Spinal cord (tissue), 10 donors: ENCODE measurements around the gene TMEM203. TPM values are rescaled to one million over a fixed set of nuclear protein-coding genes. Genes with fewer than 3 reads are reported as not detected.

Experiments used
- DNase-seq, 6 donors: peaks; one replicate each; pipeline versions ENCODE4 v3.0.0 to v3.0.0-alpha.2; 2013 to 2015; ENCODE audit warnings: low spot score in 6 of 6, low read depth in 4 of 6
- H3K27ac ChIP-seq: one replicate; pipeline ENCODE4 v1.5.1; 2013; ENCODE audit warnings: low read depth, low read length, control low read depth
- H3K27me3 ChIP-seq: one replicate; pipeline ENCODE4 v1.6.1; 2013; ENCODE audit warnings: low read length; ENCODE audit not compliant: control insufficient read depth, insufficient read depth
- H3K36me3 ChIP-seq: one replicate; pipeline ENCODE4 v1.6.1; 2013; ENCODE audit warnings: low read length; ENCODE audit not compliant: control insufficient read depth, insufficient read depth
- H3K4me1 ChIP-seq: one replicate; pipeline ENCODE4 v1.6.1; 2013; ENCODE audit warnings: low read length; ENCODE audit not compliant: control insufficient read depth, insufficient read depth
- H3K4me3 ChIP-seq: one replicate; pipeline ENCODE4 v1.5.1; 2013; ENCODE audit warnings: low read depth, low read length, control low read depth
- H3K9me3 ChIP-seq: one replicate; pipeline ENCODE4 v1.6.1; 2013; ENCODE audit warnings: low read length; ENCODE audit not compliant: control insufficient read depth, insufficient read depth
- WGBS: methylation state at CpG from one replicate; pipeline ENCODE4 v1.1.5; 2013; ENCODE audit warnings: missing lambda C conversion rate; ENCODE audit not compliant: insufficient coverage; 5-methylcytosine and 5-hydroxymethylcytosine counted together
- polyA plus RNA-seq, 2 donors: library from polyadenylated mRNA; unstranded; fragments of 120-200 nt; gene quantifications; one replicate each; pipeline ENCODE4 v1.2.1, GENCODE V29; 2013; ENCODE audit not compliant: insufficient read length in 2 of 2
- total RNA-seq, 2 donors: library from RNA; depleted of rRNA in 1 of 2; stranded (reverse); fragments of 120-200 nt in 1 of 2; fragments of >200 nt in 1 of 2; gene quantifications; one replicate each; pipeline versions ENCODE4 v1.2.3 to v1.2.4, GENCODE V29; 2013 to 2014
- donor health status: healthy.

TMEM203 gene
- total and polyA plus RNA-seq, 4 donors = 28.5 to 50.7 (median 41.4) TPM

DNA sequence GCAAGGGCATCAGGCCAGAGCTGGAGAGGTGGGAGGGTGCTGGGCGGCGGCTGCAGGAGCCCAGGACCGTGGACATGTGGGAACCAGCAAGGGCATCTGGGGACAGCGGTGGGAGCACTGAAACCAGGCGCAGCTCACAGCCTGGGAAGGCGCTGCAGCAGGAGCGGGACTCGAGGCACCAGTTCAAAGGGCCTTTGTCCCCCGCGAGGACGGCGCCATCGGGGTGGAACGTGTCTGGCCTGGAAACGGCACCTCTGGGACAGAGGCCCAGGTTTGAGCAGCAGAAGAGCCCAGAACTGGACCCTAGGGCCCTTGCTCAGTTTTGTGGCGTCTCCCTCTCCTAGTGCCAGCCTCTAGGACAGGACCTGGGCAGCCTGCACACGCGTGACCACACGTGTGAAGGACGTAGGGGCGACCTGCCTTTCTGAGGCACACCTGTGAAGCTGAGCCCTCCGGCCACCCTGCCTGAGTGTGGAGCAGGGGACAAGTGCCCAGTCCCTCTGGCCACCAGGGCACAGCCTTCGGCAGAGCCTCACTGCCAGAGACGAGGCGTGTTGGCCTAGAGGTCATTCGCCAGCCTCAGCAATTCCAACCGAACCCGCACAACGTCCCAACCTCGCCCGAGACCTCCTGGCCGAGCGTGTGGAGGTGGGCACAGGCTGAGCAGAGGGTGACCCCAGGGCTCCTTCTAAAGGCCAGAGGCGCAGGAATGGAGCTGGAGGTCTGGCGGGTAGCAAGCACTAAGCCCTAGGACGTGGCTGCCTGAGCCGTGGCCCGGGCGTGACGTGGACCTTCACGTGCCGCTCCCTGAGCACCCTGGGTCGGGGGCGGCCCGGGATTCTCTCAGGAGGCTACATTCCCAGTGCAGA is 31.4 kb downstream of the TMEM203 start:
- Histone ChIP-seq H3K9me3 (no peaks in the 10 kb centered on the region), H3K36me3 (peaks cover 50% of the 10 kb centered on the region), H3K27me3 (peaks cover 8% of the 10 kb centered on the region), H3K27ac (no peak overlapping the region), H3K4me3 (no peak overlapping the region), H3K4me1 (peaks cover 13% of the 10 kb centered on the region)
- 80% methylated on average over 45 of the region's 45 CpGs for WGBS
- DNase-seq = no peak

DNA sequence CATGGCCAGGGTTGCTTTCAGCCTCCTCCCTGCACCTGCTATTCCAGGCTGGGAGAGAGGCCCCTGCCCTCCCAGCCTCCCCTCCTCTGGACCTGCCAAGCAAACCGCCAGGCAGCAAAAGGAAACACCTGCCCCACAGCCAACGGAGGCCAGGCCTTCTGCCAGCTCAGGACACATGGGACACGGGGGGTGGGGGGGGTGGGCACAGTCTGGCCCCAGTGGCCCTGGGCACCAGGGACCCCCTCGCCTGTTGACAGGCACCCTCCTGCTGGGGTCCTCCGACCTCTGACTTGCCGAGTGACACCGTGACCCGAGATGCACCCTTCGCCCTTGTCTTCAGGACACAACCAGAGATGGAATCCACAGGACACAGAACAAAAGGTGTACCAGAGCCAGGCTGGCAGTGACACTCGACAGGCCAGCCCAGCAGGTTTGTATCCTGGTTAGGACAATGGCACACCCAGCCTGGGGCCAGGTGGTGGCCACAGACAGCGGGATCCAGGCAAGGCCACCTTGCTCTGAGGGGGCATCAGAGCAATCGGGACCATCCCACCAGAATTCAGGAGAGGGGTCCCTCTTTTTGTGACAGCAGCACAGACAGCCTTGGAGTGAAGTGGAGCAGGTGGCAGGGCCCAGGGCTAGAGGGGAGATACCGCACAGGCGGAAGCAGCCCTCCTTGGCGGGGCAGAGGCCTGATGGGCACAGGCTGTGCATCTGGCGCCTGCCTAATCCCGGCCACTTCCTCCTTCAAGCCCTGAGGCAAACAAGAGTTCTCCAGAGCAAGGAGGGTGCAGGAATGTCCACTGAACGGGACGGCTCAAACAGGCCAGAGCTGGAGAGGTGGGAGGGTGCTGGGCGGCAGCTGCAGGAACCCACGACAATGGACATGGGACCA is 32.3 kb downstream of the TMEM203 start:
- no peak overlapping the region for H3K4me3 ChIP-seq
- WGBS = 83% methylated on average over 20 of the region's 21 CpGs
- H3K27me3 ChIP-seq = peaks cover 12% of the 10 kb centered on the region
- DNase-seq = no peak
- no peak overlapping the region for H3K27ac ChIP-seq
- no peaks in the 10 kb centered on the region for H3K9me3 ChIP-seq
- peaks cover 15% of the 10 kb centered on the region for H3K4me1 ChIP-seq
- H3K36me3 ChIP-seq = peaks cover 41% of the 10 kb centered on the region

DNA sequence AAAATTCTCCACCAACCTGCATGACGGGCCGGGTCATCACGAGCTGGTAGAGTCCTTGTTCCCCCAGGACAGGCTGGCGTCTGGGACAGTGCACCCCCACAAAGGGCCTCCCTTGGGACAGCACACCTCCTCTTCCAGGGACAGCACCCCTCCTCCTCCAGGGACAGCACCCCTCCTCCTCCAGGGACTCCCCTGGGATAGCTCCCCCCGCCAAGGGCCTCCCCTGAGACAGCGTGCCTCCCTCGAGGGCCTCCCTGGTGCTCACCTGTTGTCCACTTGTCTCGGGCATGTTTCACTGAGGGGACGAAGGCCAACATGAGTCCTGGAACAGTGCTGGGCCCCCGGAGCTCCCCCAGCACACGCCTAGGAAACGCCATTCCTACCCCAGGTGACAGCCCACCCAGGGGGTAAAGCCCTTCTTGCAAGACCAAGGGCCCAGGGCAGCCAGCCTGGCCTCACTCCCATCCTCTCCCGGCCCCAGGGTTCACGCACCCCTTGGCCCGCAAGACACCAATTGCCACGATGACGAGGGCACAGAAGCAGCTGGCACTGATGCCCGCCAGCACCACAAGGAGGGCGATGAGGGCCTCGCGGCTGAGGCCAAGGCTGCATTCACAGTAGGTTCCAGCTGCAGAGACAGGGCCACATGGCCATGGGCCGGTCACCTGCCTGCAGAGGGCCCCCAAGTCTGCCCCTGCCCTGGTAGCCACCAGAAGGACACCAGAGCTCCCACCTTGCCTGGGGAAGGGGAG is 34.1 kb downstream of the TMEM203 start:
- Histone ChIP-seq H3K27ac (no peak overlapping the region), H3K4me3 (no peak overlapping the region), H3K27me3 (peaks cover 22% of the 10 kb centered on the region), H3K4me1 (peaks cover 27% of the 10 kb centered on the region), H3K36me3 (peaks cover 28% of the 10 kb centered on the region), H3K9me3 (no peaks in the 10 kb centered on the region)
- WGBS = 84% methylated on average over 22 of the region's 22 CpGs
- DNase-seq = no peak

DNA sequence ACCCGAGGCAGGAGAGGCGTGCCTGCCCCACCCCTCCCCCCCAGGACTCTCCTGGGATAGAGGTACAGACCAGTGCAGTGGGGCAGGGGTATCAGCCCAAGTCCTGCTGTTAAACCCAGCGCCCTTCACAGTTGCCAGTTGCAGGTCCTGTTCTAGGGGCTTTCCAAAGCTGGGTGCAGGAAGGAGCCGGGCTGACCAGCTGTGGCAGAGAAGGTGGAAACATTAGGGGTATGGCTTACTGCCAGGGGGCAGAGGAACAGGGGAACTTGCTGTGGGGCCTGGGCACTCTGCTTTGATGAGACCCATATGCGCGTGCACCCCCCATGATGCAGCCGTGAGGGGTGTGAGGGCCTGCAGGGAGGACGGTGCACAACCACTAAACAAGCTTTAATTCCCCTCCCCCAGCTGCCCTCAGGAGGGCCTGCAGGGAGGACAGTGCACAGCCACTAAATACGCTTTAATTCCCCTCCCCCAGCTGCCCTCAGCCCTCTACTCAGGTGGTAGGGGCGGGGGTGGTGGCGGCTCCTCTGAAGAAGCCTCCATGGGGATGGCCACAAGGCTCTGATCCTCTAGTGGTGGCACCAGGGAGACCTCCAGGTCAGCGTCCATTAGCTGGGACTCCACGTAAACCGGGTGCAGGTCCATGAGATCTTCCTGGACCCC is 34.8 kb downstream of the TMEM203 start:
- Histone ChIP-seq H3K4me3 (no peak overlapping the region), H3K4me1 (peaks cover 29% of the 10 kb centered on the region), H3K27me3 (peaks cover 27% of the 10 kb centered on the region), H3K27ac (no peak overlapping the region), H3K9me3 (no peaks in the 10 kb centered on the region), H3K36me3 (peaks cover 29% of the 10 kb centered on the region)
- no peak for DNase-seq
- WGBS = 51% methylated on average over 7 of the region's 14 CpGs

DNA sequence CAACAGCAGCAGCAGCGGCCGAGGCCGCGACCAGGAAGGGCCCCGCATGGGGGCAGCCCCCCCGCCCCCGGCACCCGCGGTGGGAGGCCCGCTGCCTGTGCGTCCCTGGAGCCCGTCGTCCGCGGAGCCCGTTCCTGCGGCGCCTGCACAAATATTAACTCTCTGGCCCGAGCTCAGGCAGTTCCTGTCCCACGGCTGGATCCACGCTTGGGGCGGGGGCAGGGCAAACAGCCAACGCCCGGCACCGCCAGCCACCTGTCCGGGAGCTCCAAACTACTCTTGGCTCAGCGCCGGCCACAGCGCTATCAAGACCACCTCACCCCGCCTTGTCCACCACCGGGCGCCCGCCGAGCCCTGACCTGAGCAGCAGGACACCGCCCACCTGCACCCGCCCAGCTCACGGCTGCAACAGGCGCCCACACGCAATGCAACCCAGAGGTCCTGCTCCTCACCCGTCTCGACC is 35.5 kb downstream of the TMEM203 start, which contains the start of gene LRRC26:
TSS of gene LRRC26 (minus strand) at position 156 of the 463 bp plus-strand sequence. CDS start at position 48, 108 bp downstream.
- peaks cover 25% of the 10 kb centered on the region for H3K4me1 ChIP-seq
- peaks cover 29% of the 10 kb centered on the region for H3K36me3 ChIP-seq
- 7% methylated on average over 40 of the region's 41 CpGs for WGBS
- H3K4me3 ChIP-seq = no peak within 1 kb of the TSS
- peaks cover 31% of the 10 kb centered on the region for H3K27me3 ChIP-seq
- H3K27ac ChIP-seq = no peak within 1 kb of the TSS
- H3K9me3 ChIP-seq = no peaks in the 10 kb centered on the region
- no peak for DNase-seq

DNA sequence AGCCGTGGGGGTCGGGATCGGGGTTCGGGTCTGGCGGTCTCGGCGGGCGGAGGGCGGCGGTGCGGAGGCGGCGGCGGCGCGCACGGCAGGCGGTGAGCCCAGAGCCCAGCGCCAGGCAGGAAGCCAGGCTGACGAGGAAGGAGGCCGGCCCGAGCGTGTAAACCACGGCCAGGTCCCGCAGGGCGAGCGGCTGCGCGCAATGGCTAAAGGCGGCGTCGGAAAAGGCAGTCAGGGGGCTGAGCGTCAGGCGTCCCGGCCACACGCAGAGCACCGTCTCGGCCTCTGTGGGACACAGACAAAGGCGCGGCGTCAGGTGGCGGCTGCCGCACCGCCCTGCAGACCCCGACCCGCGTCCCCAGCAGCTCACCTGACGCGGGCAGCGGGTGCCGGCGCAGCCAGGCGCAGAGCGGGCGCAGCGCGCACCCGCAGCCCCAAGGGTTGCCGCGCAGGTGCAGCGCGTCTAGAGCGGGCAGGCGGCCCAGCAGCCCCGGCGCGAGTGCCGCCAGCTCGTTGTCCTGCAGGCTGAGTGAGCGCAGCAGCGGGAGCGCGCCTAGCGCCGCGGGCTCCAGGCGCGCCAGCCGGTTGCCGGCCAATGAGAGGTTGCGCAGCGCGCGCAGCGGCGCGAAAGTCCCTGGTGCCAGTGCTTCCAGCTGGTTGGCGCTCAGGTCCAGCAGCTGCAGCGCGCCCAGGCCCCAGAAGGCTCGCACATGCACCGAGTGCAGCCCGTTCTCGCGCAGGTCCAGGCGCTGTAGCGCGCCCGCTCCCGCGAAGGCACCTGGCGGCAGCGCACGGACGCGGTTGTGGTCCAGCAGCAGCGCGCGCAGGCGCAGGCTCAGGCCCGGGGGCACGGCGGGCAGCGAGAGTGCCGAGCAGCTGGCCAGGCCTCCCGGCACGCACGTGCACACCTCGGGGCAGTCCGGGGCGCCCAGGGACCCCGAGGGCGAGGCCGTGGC is 36.3 kb downstream of the TMEM203 start:
- Histone ChIP-seq H3K4me3 (no peak overlapping the region), H3K4me1 (peaks cover 25% of the 10 kb centered on the region), H3K27ac (no peak overlapping the region), H3K27me3 (peaks cover 39% of the 10 kb centered on the region), H3K9me3 (no peaks in the 10 kb centered on the region), H3K36me3 (peaks cover 31% of the 10 kb centered on the region)
- WGBS = under 1% methylated on average over 124 of the region's 124 CpGs
- peak in 4 of 6 donors; percentile 48 to 93 (median 72) for DNase-seq

DNA sequence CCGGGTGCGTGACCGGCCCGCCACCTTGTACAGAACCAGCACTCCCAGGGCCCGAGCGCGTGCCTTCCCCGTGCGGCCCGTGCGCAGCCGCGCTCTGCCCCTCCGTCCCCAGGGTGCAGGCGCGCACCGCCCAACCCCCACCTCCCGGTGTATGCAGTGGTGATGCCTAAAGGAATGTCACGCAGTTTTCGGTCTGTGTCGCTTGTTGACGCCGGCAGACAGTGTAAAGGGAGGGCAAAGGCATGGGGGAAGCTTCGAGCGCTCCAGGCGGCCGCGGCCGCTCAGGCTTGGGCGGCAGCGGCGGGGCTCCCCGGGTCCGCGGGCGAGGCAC is 36.9 kb downstream of the TMEM203 start:
- peak in 3 of 6 donors; percentile 19 to 86 (median 58) for DNase-seq
- Histone ChIP-seq H3K4me1 (peaks cover 25% of the 10 kb centered on the region), H3K27ac (no peak overlapping the region), H3K36me3 (peaks cover 35% of the 10 kb centered on the region), H3K4me3 (no peak overlapping the region), H3K27me3 (peaks cover 45% of the 10 kb centered on the region), H3K9me3 (no peaks in the 10 kb centered on the region)
- under 1% methylated on average over 36 of the region's 36 CpGs for WGBS
